CD4-positive, alpha-beta memory T cell (primary cell): Measurements from ENCODE around the gene KRT80. TPM values are rescaled to one million over a fixed set of nuclear protein-coding genes. Genes with fewer than 3 reads are reported as not detected.

ENCODE experiments used
- CTCF ChIA-PET: fragments of 350-600 bp; sonication (Branson Sonifier 250); formaldehyde crosslinking; loops from one replicate; lab custom pipeline; 2021; ENCODE audit warnings: inconsistent platforms; ENCODE audit not compliant: partially characterized antibody; lab: Charles Lee
- POLR2A ChIA-PET: fragments of 350-600 bp; sonication (Branson Sonifier 250); formaldehyde crosslinking; loops from one replicate; lab custom pipeline; 2021; ENCODE audit not compliant: partially characterized antibody; lab: Charles Lee
- DNase-seq, 5 donors: peaks; one replicate each; pipeline versions ENCODE4 v3.0.0 to v3.0.0-alpha.2; 2020 to 2022; ENCODE audit warnings: mixed read lengths in 1 of 5
- H3K27ac ChIP-seq: one replicate; pipeline ENCODE4 v1.7.0; 2013; ENCODE audit warnings: low read depth, low read length
- H3K27me3 ChIP-seq: 2 replicates; pipeline ENCODE4 v1.7.0; 2013; ENCODE audit warnings: mild to moderate bottlenecking, low read length, moderate library complexity; ENCODE audit not compliant: insufficient read depth
- H3K36me3 ChIP-seq: 2 replicates; pipeline ENCODE4 v1.7.0; 2013; ENCODE audit warnings: mild to moderate bottlenecking, low read length, moderate library complexity; ENCODE audit not compliant: insufficient read depth
- H3K4me1 ChIP-seq: 2 replicates; pipeline ENCODE4 v1.7.0; 2013; ENCODE audit warnings: mild to moderate bottlenecking, low read length, moderate library complexity; ENCODE audit not compliant: insufficient read depth
- H3K4me3 ChIP-seq, 2 donors: one replicate each; pipeline ENCODE4 v1.7.0; 2013; ENCODE audit warnings: low read length in 2 of 2, mild to moderate bottlenecking in 1 of 2
- H3K9me3 ChIP-seq, 2 donors: one replicate each; pipeline ENCODE4 v1.7.0; 2013; ENCODE audit warnings: low read length in 2 of 2, control low read depth in 1 of 2; ENCODE audit not compliant: control insufficient read depth in 1 of 2
- H3K27ac Mint-ChIP-seq, 7 donors: one replicate each; pipeline ENCODE4 v1.8.0; 2020 to 2021; ENCODE audit warnings: mixed read lengths in 7 of 7, mild to moderate bottlenecking in 6 of 7, inconsistent platforms in 3 of 7, moderate library complexity in 3 of 7
- H3K27me3 Mint-ChIP-seq, 2 donors: one replicate each; pipeline ENCODE4 v1.8.0; 2020 to 2021; ENCODE audit warnings: mixed read lengths in 2 of 2
- H3K36me3 Mint-ChIP-seq, 2 donors: one replicate each; pipeline ENCODE4 v1.8.0; 2020 to 2021; ENCODE audit warnings: mixed read lengths in 2 of 2, inconsistent platforms in 1 of 2, mild to moderate bottlenecking in 1 of 2
- H3K4me1 Mint-ChIP-seq, 4 donors: one replicate each; pipeline ENCODE4 v1.8.0; 2020 to 2021; ENCODE audit warnings: mixed read lengths in 4 of 4, mild to moderate bottlenecking in 1 of 4
- H3K4me3 Mint-ChIP-seq, 8 donors: one replicate each; pipeline ENCODE4 v1.8.0; 2020 to 2021; ENCODE audit warnings: mixed read lengths in 8 of 8, mild to moderate bottlenecking in 7 of 8, moderate library complexity in 6 of 8, inconsistent platforms in 3 of 8
- H3K9me3 Mint-ChIP-seq, 8 donors: one replicate each; pipeline ENCODE4 v1.8.0; 2020 to 2021; ENCODE audit warnings: mixed read lengths in 8 of 8, mild to moderate bottlenecking in 5 of 8, inconsistent platforms in 3 of 8, moderate library complexity in 1 of 8
- intact Hi-C: fragments of 100-400 bp; cut with micrococcal nuclease; formaldehyde crosslinking; loops from one replicate; pipeline ENCODE4 v1.15.1; 2023
- polyA plus RNA-seq, 2 donors: library from polyadenylated mRNA; unstranded; fragments of 300-500 nt; fragmentation: Illumina TruSeq; gene quantifications; one replicate each; pipeline ENCODE4 v1.2.3, GENCODE V29; 2021
- total RNA-seq, 2 experiments: library from RNA; stranded (reverse); gene quantifications; one replicate each; pipeline ENCODE4 v1.2.3, GENCODE V29; 2021

The KRT80 gene
- total and polyA plus RNA-seq, 4 experiments from 2014 or later, result not detected

DNA sequence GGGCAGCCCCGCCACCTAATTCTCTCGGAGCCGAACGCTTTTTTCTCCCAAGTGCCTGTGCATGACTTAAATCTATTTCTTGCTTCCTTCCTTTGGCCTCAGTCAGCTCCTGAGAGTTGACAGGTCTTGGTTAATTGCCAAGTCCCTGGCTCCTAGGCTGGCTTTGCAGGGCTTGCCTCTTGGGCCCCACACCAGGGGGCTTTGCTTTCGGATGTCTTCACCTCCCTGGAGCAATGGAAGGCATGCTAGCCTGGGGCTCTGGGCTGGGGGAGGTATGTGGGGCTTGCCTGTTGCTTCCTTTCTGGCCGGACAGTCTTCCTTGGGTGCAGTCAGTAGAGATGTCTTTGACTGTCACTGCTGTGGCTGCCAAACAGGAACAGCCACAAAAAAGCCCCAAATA lies 2.2 kb upstream of the KRT80 start:
- peaks cover 4 to 11% of the 10 kb centered on the region in 2 donors for H3K27me3 Mint-ChIP-seq
- CTCF ChIA-PET, result no interaction called here
- no peaks in the 10 kb centered on the region for H3K36me3 Mint-ChIP-seq
- peaks cover 0 to 2% (median 0%) of the 10 kb centered on the region in 4 donors for H3K4me1 Mint-ChIP-seq
- Histone ChIP-seq H3K36me3 (no peaks in the 10 kb centered on the region), H3K27ac (no peak overlapping the region), H3K27me3 (no peaks in the 10 kb centered on the region), H3K4me3 (no peak overlapping the region), H3K4me1 (no peaks in the 10 kb centered on the region), H3K9me3 (no peaks in the 10 kb centered on the region)
- POLR2A ChIA-PET, result no interaction called here
- DNase-seq, result no peak
- H3K4me3 Mint-ChIP-seq, result no peak overlapping the region
- no peak overlapping the region for H3K27ac Mint-ChIP-seq
- H3K9me3 Mint-ChIP-seq, result no peaks in the 10 kb centered on the region
- intact Hi-C loops, result no loop called here

DNA sequence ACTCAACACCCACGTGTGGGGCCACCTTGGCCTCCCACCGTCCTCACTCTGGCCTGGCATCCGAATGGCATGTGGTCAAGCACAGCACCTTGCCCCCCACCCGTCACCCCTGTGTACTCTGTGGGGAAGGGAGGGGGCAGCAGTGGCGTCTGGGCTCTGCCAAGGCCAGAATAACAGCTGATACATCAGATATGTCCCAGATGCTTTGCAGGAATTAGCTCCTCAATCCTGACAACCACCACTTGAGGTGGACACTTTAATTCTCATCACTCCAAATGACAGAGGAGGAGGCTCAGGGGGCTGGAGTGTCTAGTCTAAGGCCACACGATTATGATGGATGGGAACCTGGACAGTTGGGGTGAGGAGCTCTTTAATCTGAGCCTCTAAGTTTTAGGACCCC lies 1.7 kb upstream of the KRT80 start:
- POLR2A ChIA-PET, result no interaction called here
- no peaks in the 10 kb centered on the region for H3K36me3 ChIP-seq
- CTCF ChIA-PET, result no interaction called here
- Mint-ChIP-seq H3K27ac (no peak overlapping the region), H3K4me3 (no peak overlapping the region), H3K36me3 (no peaks in the 10 kb centered on the region), H3K4me1 (peaks cover 0 to 2% (median 0%) of the 10 kb centered on the region in 4 donors), H3K9me3 (no peaks in the 10 kb centered on the region), H3K27me3 (peaks cover 4 to 9% of the 10 kb centered on the region in 2 donors)
- no peaks in the 10 kb centered on the region for H3K4me1 ChIP-seq
- H3K27ac ChIP-seq, result no peak overlapping the region
- intact Hi-C loops, result no loop called here
- no peak overlapping the region for H3K4me3 ChIP-seq
- H3K9me3 ChIP-seq, result no peaks in the 10 kb centered on the region
- H3K27me3 ChIP-seq, result no peaks in the 10 kb centered on the region
- no peak for DNase-seq

- Mint-ChIP-seq H3K4me1 (peaks cover 0 to 3% (median 1%) of the 10 kb centered on the region in 4 donors), H3K9me3 (no peaks in the 10 kb centered on the region), H3K36me3 (no peaks in the 10 kb centered on the region), H3K27ac (peak overlapping the region in 1 of 7 donors; percentile 42), H3K4me3 (no peak overlapping the region), H3K27me3 (peaks cover 4% of the 10 kb centered on the region in 2 donors)
- CTCF ChIA-PET, result interaction anchor here (3.3 kb wide), 1 partner anchor 88 kb away, joined by 9 read pairs; no protein-coding TSS in a partner anchor
- POLR2A ChIA-PET, result no interaction called here
- H3K4me3 ChIP-seq, result no peak overlapping the region
- no peaks in the 10 kb centered on the region for H3K36me3 ChIP-seq
- no peak for DNase-seq
- no peaks in the 10 kb centered on the region for H3K27me3 ChIP-seq
- intact Hi-C loops, result no loop called here
- H3K9me3 ChIP-seq, result no peaks in the 10 kb centered on the region
- no peak overlapping the region for H3K27ac ChIP-seq
- no peaks in the 10 kb centered on the region for H3K4me1 ChIP-seq
Observed at GRCh38 chr12:52190860-52191729, 719 bp downstream of the KRT80 start.

- H3K36me3 Mint-ChIP-seq, result no peaks in the 10 kb centered on the region
- no peaks in the 10 kb centered on the region for H3K9me3 Mint-ChIP-seq
- Histone ChIP-seq H3K36me3 (no peaks in the 10 kb centered on the region), H3K27ac (no peak overlapping the region), H3K4me3 (no peak overlapping the region), H3K9me3 (no peaks in the 10 kb centered on the region), H3K4me1 (no peaks in the 10 kb centered on the region), H3K27me3 (no peaks in the 10 kb centered on the region)
- H3K27ac Mint-ChIP-seq, result no peak overlapping the region
- no peak overlapping the region for H3K4me3 Mint-ChIP-seq
- CTCF ChIA-PET, result interaction anchor here (1.6 to 3.3 kb wide), 2 partner anchors 24 to 90 kb away, joined by 3 to 9 read pairs; no protein-coding TSS in a partner anchor
- peaks cover 2 to 4% (median 3%) of the 10 kb centered on the region in 4 donors for H3K4me1 Mint-ChIP-seq
- no peak for DNase-seq
- POLR2A ChIA-PET, result no interaction called here
- intact Hi-C loops, result no loop called here
- H3K27me3 Mint-ChIP-seq, result peaks cover 0 to 1% of the 10 kb centered on the region in 2 donors
Observed at GRCh38 chr12:52189376-52190174, 2.2 kb downstream of the KRT80 start.

DNA sequence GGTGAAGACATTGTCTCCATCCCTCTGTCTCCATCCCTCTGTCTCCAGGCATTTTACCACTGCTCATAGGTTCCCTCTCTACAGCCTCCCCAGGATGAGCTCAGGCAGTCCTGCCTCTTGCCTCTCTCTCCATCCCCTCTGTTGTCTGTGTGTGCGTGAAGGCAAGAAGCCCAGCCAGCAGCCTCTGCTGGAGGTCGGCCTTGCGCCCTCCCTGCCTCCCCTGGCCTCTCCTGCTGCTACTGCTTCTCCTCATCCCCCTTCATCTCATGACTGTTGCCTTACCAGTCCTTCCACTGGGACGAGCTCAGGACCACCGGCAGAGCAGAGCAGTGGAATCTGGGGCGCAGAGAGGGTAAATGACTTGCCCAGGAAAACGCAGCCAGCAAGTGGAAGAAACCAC lies 3.2 kb downstream of the KRT80 start:
- H3K36me3 ChIP-seq, result no peaks in the 10 kb centered on the region
- Mint-ChIP-seq H3K4me3 (no peak overlapping the region), H3K36me3 (no peaks in the 10 kb centered on the region), H3K27me3 (peaks cover 0 to 1% of the 10 kb centered on the region in 2 donors), H3K9me3 (no peaks in the 10 kb centered on the region), H3K4me1 (peaks cover 2 to 5% (median 4%) of the 10 kb centered on the region in 4 donors), H3K27ac (no peak overlapping the region)
- no peak overlapping the region for H3K27ac ChIP-seq
- no peak overlapping the region for H3K4me3 ChIP-seq
- ChIA-PET CTCF (interaction anchor here (1.6 kb wide), 1 partner anchor 23 kb away, joined by 3 read pairs; no protein-coding TSS in a partner anchor), POLR2A (no interaction called here)
- no peak for DNase-seq
- H3K27me3 ChIP-seq, result no peaks in the 10 kb centered on the region
- H3K4me1 ChIP-seq, result no peaks in the 10 kb centered on the region
- intact Hi-C loops, result no loop called here
- no peaks in the 10 kb centered on the region for H3K9me3 ChIP-seq

GRCh38 chr12:52187640-52188039 lies 4.2 kb downstream of the KRT80 start:
- Histone ChIP-seq H3K27me3 (no peaks in the 10 kb centered on the region), H3K9me3 (no peaks in the 10 kb centered on the region), H3K36me3 (no peaks in the 10 kb centered on the region), H3K27ac (no peak overlapping the region), H3K4me3 (no peak overlapping the region), H3K4me1 (no peaks in the 10 kb centered on the region)
- ChIA-PET POLR2A (no interaction called here), CTCF (no interaction called here)
- Mint-ChIP-seq H3K27me3 (no peaks in the 10 kb centered on the region), H3K9me3 (no peaks in the 10 kb centered on the region), H3K36me3 (no peaks in the 10 kb centered on the region), H3K27ac (no peak overlapping the region), H3K4me3 (no peak overlapping the region), H3K4me1 (peaks cover 2 to 5% (median 4%) of the 10 kb centered on the region in 4 donors)
- no peak for DNase-seq
- intact Hi-C loops, result no loop called here

DNA sequence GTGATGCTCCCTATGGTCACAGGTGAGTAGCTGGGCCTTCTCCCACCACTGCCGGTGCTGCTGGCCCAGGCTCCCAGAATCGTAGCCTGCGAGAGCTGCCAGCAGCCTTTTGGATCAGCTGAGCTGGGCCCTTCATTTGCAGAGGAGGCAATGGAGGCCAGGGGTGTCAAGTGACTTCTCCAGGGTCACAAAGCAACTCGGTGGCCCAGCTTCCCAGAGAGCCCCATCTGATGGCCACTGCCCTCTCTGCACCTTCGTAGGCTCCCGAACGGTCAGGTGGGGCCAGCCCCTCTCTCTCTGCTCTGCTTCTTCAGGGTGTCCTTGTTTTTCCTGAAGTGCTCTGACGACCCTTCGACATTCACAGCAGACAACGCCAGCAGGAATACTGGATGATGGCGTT lies 4.6 kb downstream of the KRT80 start:
- H3K4me1 ChIP-seq, result no peaks in the 10 kb centered on the region
- no peak overlapping the region for H3K4me3 Mint-ChIP-seq
- ChIA-PET CTCF (no interaction called here), POLR2A (no interaction called here)
- H3K27ac Mint-ChIP-seq, result no peak overlapping the region
- no peaks in the 10 kb centered on the region for H3K27me3 Mint-ChIP-seq
- H3K27me3 ChIP-seq, result no peaks in the 10 kb centered on the region
- no peak for DNase-seq
- H3K9me3 Mint-ChIP-seq, result no peaks in the 10 kb centered on the region
- H3K4me3 ChIP-seq, result no peak overlapping the region
- H3K36me3 Mint-ChIP-seq, result no peaks in the 10 kb centered on the region
- no peak overlapping the region for H3K27ac ChIP-seq
- no peaks in the 10 kb centered on the region for H3K36me3 ChIP-seq
- intact Hi-C loops, result no loop called here
- no peaks in the 10 kb centered on the region for H3K9me3 ChIP-seq
- H3K4me1 Mint-ChIP-seq, result peaks cover 2 to 5% (median 4%) of the 10 kb centered on the region in 4 donors
